GM12878 (cell line): Measurements from ENCODE around the gene ZNF280D. TPM values are rescaled to one million over a fixed set of nuclear protein-coding genes. Genes with fewer than 3 reads are reported as not detected.

Experiments used
- ATAC-seq: fragments of 200-7000 bp; cut with Tn5 transposase; 3 replicates; pipeline ENCODE4 v1.9.1; 2020; ENCODE audit warnings: mild to moderate bottlenecking, moderate library complexity
- BruUV-seq: library from RNA; stranded (reverse); fragments of 400-500 nt; replicated peaks from 2 replicates; lab custom pipeline; 2021; lab: Mats Ljungman, UMichigan
- CTCF ChIA-PET: fragments of 300-600 bp; sonication (Branson Sonifier 250); formaldehyde crosslinking; extraction: SDS; loops from one replicate; lab custom pipeline; 2021; ENCODE audit warnings: inconsistent platforms; lab: Yijun Ruan, JAX
- POLR2A ChIA-PET: fragments of 350-600 bp; formaldehyde crosslinking; extraction: SDS; loops from one replicate; lab custom pipeline; 2021; ENCODE audit warnings: inconsistent platforms; lab: Charles Lee
- RAD21 ChIA-PET: fragments of 300-600 bp; sonication (Branson Sonifier 250); formaldehyde crosslinking; loops from one replicate; lab custom pipeline; 2023; ENCODE audit warnings: antibody characterized with exemption; ENCODE audit not compliant: unreplicated experiment; lab: Charles Lee
- SMC1A ChIA-PET: fragments of 300-600 bp; sonication (Branson Sonifier 250); formaldehyde crosslinking; loops from one replicate; lab custom pipeline; 2023; ENCODE audit not compliant: unreplicated experiment, uncharacterized antibody; lab: Charles Lee
- DNase-seq: peaks from one replicate; pipeline ENCODE4 v3.0.0-alpha.2; 2011; ENCODE audit warnings: low read depth, low spot score
- FAIRE-seq: peaks from 3 replicates; lab custom pipeline; 2011; peaks lifted over from hg19 to GRCh38; lab: Jason Lieb, UNC
- H2AFZ ChIP-seq: 2 replicates; pipeline ENCODE4 v1.6.0; 2011; ENCODE audit warnings: low read depth, low read length, control low read depth; ENCODE audit not compliant: control insufficient read depth
- H3K27ac ChIP-seq: 2 replicates; pipeline ENCODE4 v1.5.1; 2011; ENCODE audit warnings: control low read depth; ENCODE audit not compliant: control insufficient read depth, insufficient read depth
- H3K27me3 ChIP-seq, 2 experiments: replicated peaks in 1 of 2; 2 replicates each; pipeline versions ENCODE4 v1.6.0 to v1.6.1; 2011; ENCODE audit warnings: low read length in 1 of 2; ENCODE audit not compliant: control insufficient read depth in 2 of 2, insufficient read depth in 2 of 2
- H3K36me3 ChIP-seq, 2 experiments: 2 replicates each; pipeline ENCODE4 v1.5.1; 2011; ENCODE audit warnings: low read length in 1 of 2; ENCODE audit not compliant: control insufficient read depth in 2 of 2, insufficient read depth in 2 of 2
- H3K4me1 ChIP-seq: 2 replicates; pipeline ENCODE4 v1.6.1; 2011; ENCODE audit warnings: mild to moderate bottlenecking, low read length, moderate library complexity, mixed read lengths; ENCODE audit not compliant: control insufficient read depth, insufficient read depth
- H3K4me2 ChIP-seq: 2 replicates; pipeline ENCODE4 v1.6.0; 2011; ENCODE audit warnings: control low read depth; ENCODE audit not compliant: control insufficient read depth, insufficient read depth
- H3K4me3 ChIP-seq: fragments of 200-600 bp; sonication (generic); 2 replicates; pipeline ENCODE4 v1.5.1; 2016
- H3K79me2 ChIP-seq: 2 replicates; pipeline ENCODE4 v1.6.0; 2011; ENCODE audit warnings: low read length; ENCODE audit not compliant: control insufficient read depth, insufficient read depth
- H3K9ac ChIP-seq: 2 replicates; pipeline ENCODE4 v1.8.0; 2011; ENCODE audit warnings: low read length, control low read depth, mixed read lengths; ENCODE audit not compliant: control insufficient read depth, insufficient read depth
- H3K9me3 ChIP-seq: replicated peaks from 3 replicates; pipeline ENCODE4 v1.5.1; 2011; ENCODE audit warnings: mild to moderate bottlenecking, low read length; ENCODE audit not compliant: control insufficient read depth, insufficient read depth
- H4K20me1 ChIP-seq: 2 replicates; pipeline ENCODE4 v1.6.0; 2011; ENCODE audit not compliant: control insufficient read depth, insufficient read depth
- ESRRA ChIP-seq: IDR thresholded peaks from 2 replicates; pipeline ENCODE4 v1.6.1; 2012; ENCODE audit warnings: mild to moderate bottlenecking, low read length, improper control_type of control experiment
- JUNB ChIP-seq: IDR thresholded peaks from 2 replicates; pipeline ENCODE4 v1.6.1; 2016; ENCODE audit warnings: antibody characterized with exemption, mild to moderate bottlenecking
- SMAD1 ChIP-seq: fragments of 450-650 bp; IDR thresholded peaks from 2 replicates; pipeline ENCODE4 v1.6.1; 2018; ENCODE audit warnings: mild to moderate bottlenecking, low read depth; ENCODE audit not compliant: partially characterized antibody
- SREBF1 ChIP-seq: IDR thresholded peaks from 2 replicates; pipeline ENCODE4 v1.6.1; 2012; ENCODE audit warnings: mild to moderate bottlenecking, low read length
- ZBED1 ChIP-seq: IDR thresholded peaks from 2 replicates; pipeline ENCODE4 v1.6.1; 2016; ENCODE audit warnings: borderline replicate concordance
- ZSCAN29 ChIP-seq: fragments of 450-650 bp; IDR thresholded peaks from 2 replicates; pipeline ENCODE4 v1.6.1; 2017; ENCODE audit warnings: mild to moderate bottlenecking, moderate library complexity
- whole genome bisulfite sequencing: methylation state at CpG from one replicate; pipeline ENCODE4 v1.1.6; 2016; ENCODE audit warnings: low lambda C conversion rate; ENCODE audit not compliant: insufficient replicate concordance, insufficient coverage; ENCODE audit errors: missing lambda C conversion rate; 5-methylcytosine and 5-hydroxymethylcytosine counted together
- in situ Hi-C: fragments of 300-500 bp; cut with MboI; formaldehyde crosslinking; loops from 9 replicates; pipeline ENCODE4 v1.14.3; 2018; ENCODE audit warnings: mixed read lengths
- intact Hi-C: fragments of 100-400 bp; cut with micrococcal nuclease; formaldehyde crosslinking; loops from one replicate; pipeline ENCODE4 v1.14.2; 2022; ENCODE audit not compliant: unreplicated experiment
- polyA plus RNA-seq, 11 experiments: library from polyadenylated mRNA; depleted of rRNA in 4 of 11; unstranded in 6 of 11; stranded (reverse) in 5 of 11; fragments of >200 nt; fragmentation: Nextera tagmentation in 4 of 11; fragmentation: Illumina TruSeq in 1 of 11; extraction: Ambion mirVana in 4 of 11; extraction: Trizol in 1 of 11; gene quantifications; 1 replicate in 1 of 11; 2 replicates in 10 of 11; pipeline versions ENCODE4 v1.2.1 to v1.2.3, GENCODE V29; 2011 to 2016; ENCODE audit warnings: inconsistent platforms in 2 of 11, missing spikeins in 2 of 11, low read depth in 1 of 11
- total RNA-seq, 4 experiments: library from RNA; depleted of rRNA in 3 of 4; stranded (reverse); fragments of >200 nt in 3 of 4; fragmentation: Illumina TruSeq in 1 of 4; extraction: Trizol in 1 of 4; gene quantifications; 2 replicates each; pipeline versions ENCODE4 v1.2.1 to v1.2.3, GENCODE V29; 2013 to 2021
- TF ChIP-seq, protein P1 (sequence below): IDR thresholded peaks from 2 replicates; pipeline ENCODE4 v1.6.1; 2011; ENCODE audit warnings: borderline replicate concordance, low read depth, mild to moderate bottlenecking, moderate library complexity, mixed read lengths, low read length; ENCODE audit not compliant: insufficient read depth; ENCODE audit errors: extremely low read length

The ZNF280D gene
- total and polyA plus RNA-seq, 10 of the 15 experiments (the other 5 are each of a cell fraction or from before 2014, with no cell fraction given): 5.6 to 18.6 (median 8.6) TPM

DNA sequence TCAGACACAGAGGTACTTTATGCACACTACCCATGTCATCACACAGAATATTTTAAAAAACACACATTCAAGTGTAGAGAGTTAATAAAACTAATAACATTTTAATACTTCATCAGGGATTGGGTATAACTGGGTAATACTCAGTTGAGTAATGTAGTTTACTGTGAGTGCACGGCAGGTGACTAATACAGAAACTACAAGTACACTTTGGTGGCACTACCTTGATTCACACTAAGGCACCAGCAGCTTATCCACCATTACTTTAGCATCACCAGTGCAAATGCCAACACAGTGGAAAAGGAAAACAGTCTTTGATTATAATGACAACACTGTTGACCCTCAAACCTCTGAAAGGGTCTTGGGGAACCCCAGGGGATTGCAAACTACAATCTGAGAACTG lies 33.6 kb downstream of the ZNF280D start:
- Histone ChIP-seq H2AFZ (no peak overlapping the region), H3K36me3 (peaks cover 0 to 9% of the 10 kb centered on the region in 2 experiments; a peak in 1 of 4 replicates), H3K27me3 (no peaks in the 10 kb centered on the region), H3K27ac (no peak overlapping the region), H3K79me2 (no peaks in the 10 kb centered on the region), H3K4me3 (no peak overlapping the region), H3K9ac (no peak overlapping the region), H3K4me2 (no peak overlapping the region), H3K4me1 (no peaks in the 10 kb centered on the region), H4K20me1 (no peaks in the 10 kb centered on the region), H3K9me3 (no peaks in the 10 kb centered on the region)
- peak; percentile 75 for ATAC-seq
- RAD21 ChIA-PET: no interaction called here
- POLR2A ChIA-PET: no interaction called here
- CTCF ChIA-PET: interaction anchor here (1.4 kb wide), 1 partner anchor 16 kb away, joined by 4 read pairs; no protein-coding TSS in a partner anchor
- BruUV-seq: no TSS peak
- SMC1A ChIA-PET: no interaction called here
- DNase-seq: no peak
- TF ChIP-seq JUNB (peak; percentile 57), SREBF1 (no peak)
- 11% methylated on average over 1 of the region's 1 CpG for WGBS
- in situ Hi-C loops: no loop called here
- FAIRE-seq: no peak
- intact Hi-C loops: no loop called here

DNA sequence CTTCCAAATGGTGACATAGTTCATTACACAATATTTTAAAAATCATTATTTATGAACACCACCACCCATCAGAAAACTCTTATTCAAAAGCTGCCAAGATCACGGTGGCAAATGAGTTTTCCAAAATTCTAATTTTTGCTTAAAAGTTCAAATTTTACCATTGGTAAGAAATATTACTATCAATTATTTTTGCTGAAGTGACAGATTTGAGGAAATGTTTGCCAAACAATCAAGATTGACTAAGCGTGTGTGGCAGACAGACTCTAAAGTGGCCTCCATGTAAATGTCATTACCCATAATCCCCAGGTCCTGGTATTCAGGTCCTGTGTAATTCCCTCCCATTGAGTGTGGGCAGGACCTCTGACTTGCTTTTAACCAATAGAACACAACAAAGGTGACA lies 35.0 kb downstream of the ZNF280D start:
- BruUV-seq: no TSS peak
- H3K9ac ChIP-seq: no peak overlapping the region
- SMC1A ChIA-PET: no interaction called here
- in situ Hi-C loops: no loop called here
- H3K9me3 ChIP-seq: no peaks in the 10 kb centered on the region
- no peaks in the 10 kb centered on the region for H4K20me1 ChIP-seq
- TF ChIP-seq ESRRA (no peak), SMAD1 (no peak), ZSCAN29 (no peak), ZBED1 (no peak)
- TF ChIP-seq, protein P1, sequence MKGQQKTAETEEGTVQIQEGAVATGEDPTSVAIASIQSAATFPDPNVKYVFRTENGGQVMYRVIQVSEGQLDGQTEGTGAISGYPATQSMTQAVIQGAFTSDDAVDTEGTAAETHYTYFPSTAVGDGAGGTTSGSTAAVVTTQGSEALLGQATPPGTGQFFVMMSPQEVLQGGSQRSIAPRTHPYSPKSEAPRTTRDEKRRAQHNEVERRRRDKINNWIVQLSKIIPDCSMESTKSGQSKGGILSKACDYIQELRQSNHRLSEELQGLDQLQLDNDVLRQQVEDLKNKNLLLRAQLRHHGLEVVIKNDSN: no peak
- TF ChIP-seq, all 136 proteins: peak for 0
- ChIA-PET CTCF (no interaction called here), POLR2A (no interaction called here), RAD21 (no interaction called here)
- FAIRE-seq: no peak
- peaks cover 0 to 9% of the 10 kb centered on the region in 2 experiments; a peak in 1 of 4 replicates for H3K36me3 ChIP-seq
- H2AFZ ChIP-seq: no peak overlapping the region
- no peaks in the 10 kb centered on the region for H3K4me1 ChIP-seq
- H3K27me3 ChIP-seq: no peaks in the 10 kb centered on the region
- no peaks in the 10 kb centered on the region for H3K79me2 ChIP-seq
- DNase-seq: no peak
- WGBS: 97% methylated on average over 2 of the region's 2 CpGs
- ATAC-seq: no peak
- no peak overlapping the region for H3K4me2 ChIP-seq
- no peak overlapping the region for H3K27ac ChIP-seq
- H3K4me3 ChIP-seq: no peak overlapping the region
- intact Hi-C loops: no loop called here
